Peyer's patch (tissue), 4 donors: ENCODE measurements around the gene CDKAL1. TPM values are rescaled to one million over a fixed set of nuclear protein-coding genes. Genes with fewer than 3 reads are reported as not detected.
"Not testable (repeated sequence)": the region's sequence is repeated elsewhere in the genome, so short reads cannot be mapped to it uniquely, and the experiment has no call there.

Source experiments
- DNase-seq, 3 donors: peaks; one replicate each; pipeline ENCODE4 v3.0.0-alpha.2; 2017 to 2019
- H3K27ac ChIP-seq, 4 donors: fragments of 200-600 bp; sonication (generic); one replicate each; pipeline ENCODE4 v1.5.1; 2016 to 2019
- H3K27me3 ChIP-seq, 2 donors: fragments of 200-600 bp; sonication (generic); one replicate each; pipeline ENCODE4 v1.5.1; 2019
- H3K36me3 ChIP-seq, 3 donors: fragments of 200-600 bp; sonication (generic); one replicate each; pipeline ENCODE4 v1.5.1; 2016 to 2019
- H3K4me1 ChIP-seq, 4 donors: fragments of 200-600 bp; sonication (generic); one replicate each; pipeline ENCODE4 v1.5.1; 2016 to 2019
- H3K4me3 ChIP-seq, 4 donors: fragments of 200-600 bp; sonication (generic); 1 replicate in 3 of 4; 2 replicates in 1 of 4; pipeline ENCODE4 v1.5.1; 2016 to 2019; ENCODE audit warnings: mild to moderate bottlenecking in 1 of 4
- H3K9me3 ChIP-seq, 4 donors: fragments of 200-600 bp; sonication (generic); one replicate each; pipeline ENCODE4 v1.5.1; 2016 to 2019; ENCODE audit warnings: mild to moderate bottlenecking in 1 of 4
- POLR2A ChIP-seq, 2 donors: fragments of 450-650 bp; IDR thresholded peaks; one replicate each; pipeline ENCODE4 v1.5.1; 2017; ENCODE audit warnings: antibody characterized with exemption in 2 of 2, mild to moderate bottlenecking in 2 of 2, moderate library complexity in 2 of 2
- total RNA-seq, 4 donors: library from RNA; depleted of rRNA; stranded (reverse); fragments of >200 nt; gene quantifications; one replicate each; pipeline ENCODE4 v1.1.0, GENCODE V29; 2016
- TF ChIP-seq, protein P1 (sequence below), 6 experiments: fragments of 450-650 bp in 4 of 6; fragments of 200-600 bp in 2 of 6; sonication (generic) in 1 of 6; IDR thresholded peaks; one replicate each; pipeline ENCODE4 v1.5.1; 2017 to 2019; ENCODE audit warnings: antibody characterized with exemption in 6 of 6, mild to moderate bottlenecking in 3 of 6, moderate library complexity in 1 of 6

Gene CDKAL1
- total RNA-seq, 4 donors from 2014 or later = 10.3 to 31.4 (median 11.6) TPM

DNA sequence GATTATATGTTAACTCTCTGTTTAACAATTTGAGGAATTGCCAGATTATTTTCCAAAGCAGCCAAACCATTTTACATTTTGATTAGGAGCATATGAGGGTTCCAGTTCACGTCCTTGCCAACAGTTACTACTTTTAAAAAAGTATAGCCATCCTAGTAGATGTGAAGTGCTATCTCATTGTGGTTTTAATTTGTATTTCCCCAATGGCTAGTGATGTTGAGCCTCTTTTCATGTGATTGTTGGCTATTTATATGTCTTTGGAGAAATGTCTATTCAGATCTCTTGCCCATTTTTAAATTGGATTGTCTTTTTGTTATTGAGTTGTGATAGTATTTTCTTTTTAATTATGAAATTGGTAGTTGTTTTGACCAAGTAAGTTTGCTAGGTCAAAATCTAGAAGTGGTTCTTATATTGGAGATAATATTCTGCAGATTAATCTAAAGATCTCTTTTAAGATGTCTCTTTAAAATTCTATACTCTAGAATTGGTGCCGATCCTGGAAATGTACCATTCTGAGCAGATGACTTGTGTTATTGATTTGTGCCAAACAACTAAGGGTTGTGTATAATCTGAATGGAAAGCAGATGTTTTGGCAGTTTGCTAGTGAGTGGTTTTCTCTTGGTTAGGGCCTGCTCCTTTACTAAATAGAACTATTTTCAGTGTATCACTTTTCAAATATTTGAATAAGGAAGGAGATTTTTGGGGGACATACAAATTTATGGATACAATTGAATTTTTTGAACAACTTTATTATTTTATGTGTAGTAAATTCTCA, 99.5 kb downstream of the CDKAL1 start:
- H3K4me1 ChIP-seq = no peaks in the 10 kb centered on the region
- no peak overlapping the region for H3K4me3 ChIP-seq
- DNase-seq = no peak
- H3K9me3 ChIP-seq = no peaks in the 10 kb centered on the region
- H3K27ac ChIP-seq = no peak overlapping the region
- H3K27me3 ChIP-seq = no peaks in the 10 kb centered on the region
- no peaks in the 10 kb centered on the region for H3K36me3 ChIP-seq
- TF ChIP-seq POLR2A (IDR thresholded peaks at IDR 0.05) = no peak
- TF ChIP-seq, protein P1, sequence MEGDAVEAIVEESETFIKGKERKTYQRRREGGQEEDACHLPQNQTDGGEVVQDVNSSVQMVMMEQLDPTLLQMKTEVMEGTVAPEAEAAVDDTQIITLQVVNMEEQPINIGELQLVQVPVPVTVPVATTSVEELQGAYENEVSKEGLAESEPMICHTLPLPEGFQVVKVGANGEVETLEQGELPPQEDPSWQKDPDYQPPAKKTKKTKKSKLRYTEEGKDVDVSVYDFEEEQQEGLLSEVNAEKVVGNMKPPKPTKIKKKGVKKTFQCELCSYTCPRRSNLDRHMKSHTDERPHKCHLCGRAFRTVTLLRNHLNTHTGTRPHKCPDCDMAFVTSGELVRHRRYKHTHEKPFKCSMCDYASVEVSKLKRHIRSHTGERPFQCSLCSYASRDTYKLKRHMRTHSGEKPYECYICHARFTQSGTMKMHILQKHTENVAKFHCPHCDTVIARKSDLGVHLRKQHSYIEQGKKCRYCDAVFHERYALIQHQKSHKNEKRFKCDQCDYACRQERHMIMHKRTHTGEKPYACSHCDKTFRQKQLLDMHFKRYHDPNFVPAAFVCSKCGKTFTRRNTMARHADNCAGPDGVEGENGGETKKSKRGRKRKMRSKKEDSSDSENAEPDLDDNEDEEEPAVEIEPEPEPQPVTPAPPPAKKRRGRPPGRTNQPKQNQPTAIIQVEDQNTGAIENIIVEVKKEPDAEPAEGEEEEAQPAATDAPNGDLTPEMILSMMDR (IDR thresholded peaks at IDR 0.05) = no peak

DNA sequence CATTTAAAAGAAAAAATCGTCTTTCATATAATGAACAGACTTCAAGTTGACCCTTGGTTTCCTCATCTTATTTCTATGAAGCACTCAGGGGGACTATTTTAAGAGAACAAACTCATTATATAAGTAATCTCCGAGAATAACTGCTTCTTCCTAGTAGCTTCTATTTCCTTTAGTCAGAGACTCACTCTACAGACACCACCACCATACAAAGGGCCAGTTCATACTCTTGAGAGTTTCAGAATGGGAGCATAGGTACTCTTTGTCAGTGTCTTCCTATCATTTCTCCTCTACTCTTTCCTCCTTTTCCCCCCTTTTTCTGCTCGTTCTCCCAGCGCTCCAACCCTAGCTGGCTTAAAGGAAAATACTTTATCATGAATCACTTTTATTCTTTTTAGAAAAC, 104.9 kb downstream of the CDKAL1 start:
- Histone ChIP-seq H3K36me3 (no peaks in the 10 kb centered on the region), H3K27ac (no peak overlapping the region), H3K4me3 (no peak overlapping the region), H3K4me1 (no peaks in the 10 kb centered on the region), H3K9me3 (no peaks in the 10 kb centered on the region), H3K27me3 (no peaks in the 10 kb centered on the region)
- TF ChIP-seq POLR2A (IDR thresholded peaks at IDR 0.05) = no peak
- TF ChIP-seq, protein P1 (IDR thresholded peaks at IDR 0.05) = no peak
- no peak for DNase-seq

DNA sequence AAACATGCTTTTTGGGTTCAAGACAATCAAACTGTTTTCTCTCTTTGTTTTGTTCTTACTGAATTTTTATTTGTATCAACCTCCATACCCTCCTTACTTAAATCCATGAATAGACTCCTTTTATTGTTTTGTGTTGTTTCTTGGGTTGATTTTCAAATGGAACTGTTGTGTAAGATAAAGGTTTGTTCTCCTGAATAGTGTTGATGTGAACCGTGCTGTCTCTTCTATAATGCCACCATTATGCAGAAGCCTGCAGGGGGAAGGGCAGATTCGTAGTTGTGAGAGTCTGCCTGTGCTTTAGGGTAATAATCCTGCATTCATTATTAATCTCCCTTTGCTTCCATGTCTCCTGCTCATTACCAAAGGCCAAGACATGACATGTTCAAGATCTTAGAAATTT, 105.9 kb downstream of the CDKAL1 start:
- no peaks in the 10 kb centered on the region for H3K36me3 ChIP-seq
- no peak overlapping the region for H3K4me3 ChIP-seq
- H3K27me3 ChIP-seq = no peaks in the 10 kb centered on the region
- no peak for DNase-seq
- no peak overlapping the region for H3K27ac ChIP-seq
- no peak for TF ChIP-seq POLR2A (IDR thresholded peaks at IDR 0.05)
- TF ChIP-seq, protein P1 (IDR thresholded peaks at IDR 0.05) = no peak
- H3K4me1 ChIP-seq = no peaks in the 10 kb centered on the region
- no peaks in the 10 kb centered on the region for H3K9me3 ChIP-seq

DNA sequence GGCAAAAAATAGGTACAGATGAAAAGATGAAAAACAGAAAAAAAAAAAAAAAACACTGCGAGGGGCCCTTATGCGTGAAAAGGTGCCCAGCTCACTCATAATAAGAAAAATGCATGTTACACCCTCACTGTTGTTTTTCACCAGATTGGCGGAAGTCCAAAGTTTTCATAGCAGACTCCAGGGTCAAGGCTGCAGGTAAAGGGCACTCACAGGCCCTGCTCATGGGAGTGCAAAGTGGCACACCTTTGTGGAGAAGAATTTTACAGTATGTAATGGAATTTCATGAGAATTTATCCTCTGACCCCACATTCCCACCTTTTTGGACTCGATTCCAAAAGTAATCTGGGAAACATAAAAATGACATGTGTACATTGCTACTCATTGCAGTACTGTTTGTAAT, 108.2 kb downstream of the CDKAL1 start:
- no peak overlapping the region for H3K27ac ChIP-seq
- H3K4me3 ChIP-seq = no peak overlapping the region
- no peaks in the 10 kb centered on the region for H3K4me1 ChIP-seq
- no peaks in the 10 kb centered on the region for H3K27me3 ChIP-seq
- H3K9me3 ChIP-seq = no peaks in the 10 kb centered on the region
- TF ChIP-seq, protein P1 (IDR thresholded peaks at IDR 0.05) = no peak
- no peak for TF ChIP-seq POLR2A (IDR thresholded peaks at IDR 0.05)
- DNase-seq = no peak
- no peaks in the 10 kb centered on the region for H3K36me3 ChIP-seq

DNA sequence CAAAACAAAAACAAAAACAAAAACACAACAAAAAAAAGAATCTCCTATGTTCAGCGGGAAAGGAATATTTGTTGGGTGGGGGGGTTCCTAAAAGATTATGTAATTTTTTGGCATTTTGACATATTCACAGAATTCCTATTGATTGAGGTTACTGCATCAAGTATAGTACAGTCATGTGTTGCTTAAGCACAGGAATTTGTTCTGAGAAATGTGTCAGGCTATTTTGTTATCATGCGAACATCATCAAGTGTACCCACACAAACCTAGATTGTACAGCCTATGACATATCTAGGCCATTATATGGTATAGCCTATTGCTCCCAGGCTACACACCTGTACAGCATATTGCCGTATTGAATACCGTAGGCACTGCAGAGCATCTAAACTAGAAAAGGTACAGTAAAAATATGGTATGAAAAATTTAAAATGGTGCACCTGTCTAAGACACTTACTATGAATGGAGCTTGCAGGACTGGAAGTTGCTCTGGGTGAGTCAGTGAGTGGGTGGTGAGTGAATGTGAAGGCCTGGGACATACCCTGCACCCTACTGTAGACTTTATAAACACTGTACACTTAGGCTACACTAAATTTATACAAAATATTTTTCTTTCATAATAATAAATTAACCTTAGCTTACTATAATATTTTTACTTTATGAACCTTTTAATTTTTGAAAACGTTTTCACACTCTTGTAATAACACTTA, 110.6 kb downstream of the CDKAL1 start:
- Histone ChIP-seq H3K27ac (no peak overlapping the region), H3K4me3 (no peak overlapping the region), H3K9me3 (no peaks in the 10 kb centered on the region), H3K27me3 (no peaks in the 10 kb centered on the region), H3K4me1 (no peaks in the 10 kb centered on the region), H3K36me3 (no peaks in the 10 kb centered on the region)
- no peak for TF ChIP-seq POLR2A (IDR thresholded peaks at IDR 0.05)
- TF ChIP-seq, protein P1 (IDR thresholded peaks at IDR 0.05) = no peak
- DNase-seq = no peak

DNA sequence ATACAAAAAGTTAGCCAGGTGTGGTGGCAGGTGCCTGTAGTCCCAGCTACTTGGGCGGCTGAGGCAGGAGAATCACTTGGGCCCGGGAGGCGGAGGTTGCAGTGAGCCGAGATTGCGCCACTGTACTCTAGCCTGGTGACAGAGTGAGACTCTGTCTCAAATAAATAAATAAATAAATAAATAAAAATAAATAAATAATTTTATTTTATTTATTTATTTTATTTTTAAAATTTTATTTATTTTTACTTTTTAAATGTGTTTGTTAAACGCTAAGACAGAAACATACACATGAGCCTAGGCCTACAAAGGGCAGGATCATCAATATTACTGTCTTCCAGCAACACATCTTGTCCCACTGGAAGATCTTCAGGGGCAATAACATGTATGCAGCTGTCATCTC, 111.3 kb downstream of the CDKAL1 start:
- not testable (repeated sequence) for H3K36me3 ChIP-seq, H3K27ac ChIP-seq, H3K27me3 ChIP-seq, H3K4me3 ChIP-seq, H3K4me1 ChIP-seq, DNase-seq, H3K9me3 ChIP-seq
